Activated CD4-positive, alpha-beta T cell treated with anti-CD3 and anti-CD28 coated beads, Interleukin-2, Interleukin-4, amounts not matched to agents 100 ng/mL and 50 ng/mL, durations not matched to agents 16 hours and 8 hours (primary cell): Measurements from ENCODE around the gene WDR77.

Experiments
- DNase-seq: peaks from one replicate; pipeline ENCODE4 v3.0.0-alpha.2; 2020; ENCODE audit warnings: low spot score

The WDR77 gene

GRCh38 chr1:111469539-111469938, 20.5 kb upstream of the WDR77 start:
- DNase-seq: no peak

- DNase-seq: no peak
These were observed 19.7 kb upstream of the WDR77 start for GRCh38 chr1:111468717-111469100.

DNA sequence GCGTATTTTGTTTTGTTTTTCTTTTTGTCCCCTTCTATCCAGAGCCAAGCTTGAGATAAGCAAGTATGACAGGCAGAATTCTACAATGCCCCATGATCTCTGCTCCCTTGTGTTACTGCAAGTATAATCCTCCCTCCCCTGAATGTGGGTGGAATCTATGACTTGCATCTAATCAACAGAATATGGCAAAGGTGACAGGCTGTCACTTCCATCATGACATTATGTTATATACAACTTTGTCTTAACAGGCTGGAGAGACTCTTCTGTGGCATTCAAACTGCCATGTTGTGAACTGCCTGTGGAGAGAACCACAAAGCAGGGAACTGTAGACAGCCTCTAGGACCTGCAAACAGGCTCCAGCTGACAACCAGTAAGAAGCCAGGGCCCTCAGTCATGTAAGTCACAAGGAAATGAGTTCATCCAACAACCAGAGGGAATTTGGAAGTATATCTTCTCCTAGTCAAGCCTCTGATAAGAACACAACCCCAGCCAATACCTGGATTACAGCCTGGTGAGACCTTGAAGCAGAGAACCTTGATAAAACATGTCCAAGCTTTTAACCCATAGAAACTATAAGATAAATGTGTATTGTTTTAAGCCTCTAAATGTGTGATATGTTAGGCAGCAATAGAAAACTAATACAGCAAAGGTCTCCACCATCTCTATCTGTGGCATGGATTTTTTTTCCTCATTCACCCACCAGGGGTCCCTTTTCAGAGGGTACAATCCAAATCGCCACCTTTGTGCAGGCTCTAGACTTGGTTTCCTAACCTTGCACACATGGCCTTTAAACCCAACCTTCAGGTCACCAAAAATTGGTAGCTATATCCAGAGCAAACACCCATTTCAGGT, 19.0 kb upstream of the WDR77 start:
- no peak for DNase-seq

GRCh38 chr1:111466480-111466879, 17.4 kb upstream of the WDR77 start:
- DNase-seq: no peak

GRCh38 chr1:111465754-111466153, 16.7 kb upstream of the WDR77 start:
- DNase-seq: no peak

- no peak for DNase-seq
These were observed 14.1 kb upstream of the WDR77 start for GRCh38 chr1:111463029-111463683.

GRCh38 chr1:111462370-111463028, 13.4 kb upstream of the WDR77 start:
- no peak for DNase-seq

DNA sequence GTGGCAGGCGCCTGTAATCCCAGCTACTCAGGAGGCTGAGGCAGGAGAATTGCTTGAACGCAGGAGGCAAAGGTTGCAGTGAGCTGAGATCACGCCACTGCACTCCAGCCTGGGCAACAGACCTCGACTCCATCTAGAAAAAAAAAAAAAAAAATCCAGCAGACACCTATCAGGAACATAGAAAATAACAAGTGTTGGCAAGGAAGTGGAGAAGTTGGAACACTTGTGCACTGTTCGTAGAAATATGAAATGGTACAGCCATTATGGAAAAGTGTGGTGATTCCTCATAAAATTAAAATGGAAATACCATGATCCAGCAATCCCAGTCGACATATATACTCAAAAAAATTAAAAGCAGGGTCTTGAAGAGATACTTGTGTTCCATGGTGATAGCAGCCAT, 12.7 kb upstream of the WDR77 start:
- no peak for DNase-seq

- no peak for DNase-seq
These were observed 6.6 kb upstream of the WDR77 start for GRCh38 chr1:111455642-111456031.

DNA sequence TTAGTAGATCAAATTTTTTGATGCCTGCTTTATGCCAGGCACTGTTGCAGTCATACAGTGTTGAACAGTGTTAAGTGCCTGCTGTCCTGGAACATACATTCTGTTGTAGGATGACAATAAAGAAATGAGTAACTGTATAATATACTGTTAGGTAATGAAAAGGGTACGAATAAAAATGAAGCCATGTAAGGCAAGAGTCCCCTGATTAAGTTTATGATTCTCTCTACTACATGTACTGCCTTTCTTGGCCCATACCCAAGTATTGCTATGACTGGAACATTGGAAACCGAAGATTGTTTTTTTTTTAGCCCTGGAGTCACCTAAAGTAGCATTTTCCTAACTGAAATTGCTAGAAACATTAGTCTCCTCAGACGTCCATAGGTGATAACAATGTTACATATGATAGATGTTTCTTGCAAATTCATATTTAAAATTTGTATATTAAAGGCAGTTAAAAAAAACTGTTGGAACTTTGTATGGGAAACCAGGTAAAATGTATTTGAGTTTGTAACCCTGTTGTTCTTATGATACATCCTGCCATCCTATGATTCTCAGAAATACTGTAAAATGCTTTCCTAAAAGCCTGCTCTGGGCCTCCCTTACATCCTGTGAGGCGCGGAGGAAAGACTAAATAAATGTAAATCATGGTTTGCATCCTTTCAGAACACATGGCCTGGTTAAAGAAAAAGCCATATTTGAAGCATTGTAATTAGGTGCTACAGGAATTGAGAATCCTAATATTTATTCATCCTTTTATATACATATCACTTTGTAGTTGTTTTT, 6.0 kb upstream of the WDR77 start:
- peak; percentile 61 for DNase-seq

DNA sequence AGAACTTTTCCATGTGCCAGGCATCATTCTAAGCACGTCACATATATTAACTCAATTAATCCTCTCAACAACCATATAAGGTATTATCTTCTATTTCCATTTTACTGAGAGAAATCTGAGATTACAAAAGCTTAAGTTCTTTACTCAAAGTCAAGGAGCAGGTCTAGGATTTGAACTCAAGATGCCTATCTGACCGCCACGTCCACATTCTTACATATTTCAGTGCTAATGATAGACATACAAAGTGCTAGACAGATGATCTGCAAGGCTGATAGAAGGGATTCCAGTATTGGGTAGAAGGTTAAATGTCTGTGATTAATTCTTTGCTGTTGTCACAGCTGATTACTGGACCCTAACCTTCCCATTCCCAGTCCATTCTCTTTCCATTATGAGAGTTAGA, 4.7 kb upstream of the WDR77 start:
- no peak for DNase-seq

GRCh38 chr1:111452581-111452980, 3.5 kb upstream of the WDR77 start:
- DNase-seq: no peak

GRCh38 chr1:111450185-111450584, 1.1 kb upstream of the WDR77 start:
- DNase-seq: no peak

GRCh38 chr1:111449703-111450017, 604 bp upstream of the WDR77 start:
- DNase-seq: no peak

GRCh38 chr1:111448482-111448917, 556 bp downstream of the WDR77 start:
- no peak for DNase-seq

GRCh38 chr1:111446967-111447892, 1.8 kb downstream of the WDR77 start:
- DNase-seq: no peak

DNA sequence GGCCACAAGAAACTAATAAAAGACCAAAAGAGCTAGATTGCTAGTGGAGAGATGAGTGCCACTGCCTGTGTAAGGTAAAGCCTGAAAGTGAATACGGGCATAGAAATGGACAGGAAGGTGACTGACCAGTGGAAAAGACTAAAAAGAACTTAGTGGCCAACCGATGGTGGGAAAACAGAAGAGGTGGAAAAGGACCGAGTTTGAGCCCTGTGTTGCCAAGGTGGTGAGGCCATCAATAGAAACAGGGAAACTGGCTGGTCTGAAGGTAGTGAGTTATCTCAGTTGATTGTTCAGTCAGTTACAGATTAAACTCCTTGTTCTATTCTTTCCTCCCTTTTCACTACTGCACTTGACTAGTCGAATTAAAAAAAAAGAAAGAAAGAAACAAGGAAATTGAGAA, 2.5 kb downstream of the WDR77 start:
- DNase-seq: no peak

DNA sequence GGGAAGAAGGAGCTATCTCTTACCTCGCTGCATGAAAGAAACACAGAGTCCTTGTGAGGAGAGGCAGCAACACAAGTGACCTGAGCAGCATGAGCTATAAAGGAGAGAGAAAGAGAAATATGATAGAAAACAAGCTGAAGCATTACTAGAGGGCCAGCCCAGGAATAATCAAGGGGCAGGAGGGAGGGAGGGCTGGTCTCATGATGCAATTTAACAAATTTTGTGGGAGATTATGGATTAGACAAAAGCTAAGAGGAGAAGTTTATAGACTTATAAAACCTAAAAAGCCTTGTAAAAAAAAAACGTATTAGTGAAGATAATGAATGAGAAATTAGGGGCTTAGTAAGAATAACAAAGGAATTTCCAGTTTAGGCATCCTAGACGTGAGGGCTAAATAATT, 5.0 kb downstream of the WDR77 start:
- DNase-seq: no peak

- DNase-seq: no peak
These were observed 6.6 kb downstream of the WDR77 start for GRCh38 chr1:111442457-111442856.

GRCh38 chr1:111441573-111442192, 7.4 kb downstream of the WDR77 start:
- peak; percentile 45 for DNase-seq
